NCI-H526 (cell line): Measurements from ENCODE around the gene KCTD10.

ENCODE experiments used
- DNase-seq, 2 experiments: peaks; one replicate each; lab custom pipeline; 2025; lab: John Stamatoyannopoulos, UW

The KCTD10 gene

GRCh38 chr12:109494348-109494881 lies 17.3 kb upstream of the KCTD10 start:
- no peak for DNase-seq

GRCh38 chr12:109493938-109494337 lies 16.8 kb upstream of the KCTD10 start:
- DNase-seq, result no peak

GRCh38 chr12:109493090-109493489 lies 16.0 kb upstream of the KCTD10 start:
- no peak for DNase-seq

- no peak for DNase-seq
These were observed 15.3 kb upstream of the KCTD10 start for GRCh38 chr12:109492371-109492770.

- DNase-seq, result no peak
These were observed 14.6 kb upstream of the KCTD10 start for GRCh38 chr12:109491671-109492070.

GRCh38 chr12:109489955-109490565 lies 13.0 kb upstream of the KCTD10 start:
- DNase-seq, result no peak

- DNase-seq, result peak in 1 of 2 experiments; percentile 19
These were observed 12.2 kb upstream of the KCTD10 start for GRCh38 chr12:109489016-109489954.

GRCh38 chr12:109488051-109488665 lies 11.1 kb upstream of the KCTD10 start:
- DNase-seq, result no peak

GRCh38 chr12:109487181-109488050 lies 10.3 kb upstream of the KCTD10 start:
- no peak for DNase-seq

- no peak for DNase-seq
These were observed 8.1 kb upstream of the KCTD10 start for GRCh38 chr12:109485201-109485600.

- DNase-seq, result no peak
These were observed 6.2 kb upstream of the KCTD10 start for GRCh38 chr12:109483346-109483745.

- no peak for DNase-seq
These were observed 5.8 kb upstream of the KCTD10 start for GRCh38 chr12:109482894-109483293.

GRCh38 chr12:109482491-109482890 lies 5.4 kb upstream of the KCTD10 start:
- no peak for DNase-seq

- DNase-seq, result no peak
These were observed 4.8 kb upstream of the KCTD10 start for GRCh38 chr12:109481863-109482262.

- no peak for DNase-seq
These were observed 3.3 kb upstream of the KCTD10 start for GRCh38 chr12:109480356-109480755.

- DNase-seq, result no peak
These were observed 2.7 kb upstream of the KCTD10 start for GRCh38 chr12:109479761-109480160.

GRCh38 chr12:109477963-109478315 lies 839 bp upstream of the KCTD10 start:
- no peak for DNase-seq

GRCh38 chr12:109476807-109477184 lies 304 bp downstream of the KCTD10 start:
- DNase-seq, result peak in 1 of 2 experiments; percentile 60

- peak in 1 of 2 experiments; percentile 28 for DNase-seq
These were observed 900 bp downstream of the KCTD10 start for GRCh38 chr12:109475993-109476806.

GRCh38 chr12:109475121-109475520 lies 2.0 kb downstream of the KCTD10 start:
- no peak for DNase-seq
